Adipose tissue (tissue), 3 donors: Measurements from ENCODE around the gene MAP1LC3B2. TPM values are rescaled to one million over a fixed set of nuclear protein-coding genes. Genes with fewer than 3 reads are reported as not detected.

ENCODE experiments used
- H3K27ac ChIP-seq: one replicate; pipeline ENCODE4 v1.5.1; 2013; ENCODE audit warnings: low read depth, low read length
- WGBS, 3 donors: extraction: QIAGEN DNeasy Blood & Tissue Kit; methylation state at CpG; one replicate each; pipeline ENCODE4 v1.1.7; 2013; 5-methylcytosine and 5-hydroxymethylcytosine counted together
- polyA plus RNA-seq, 3 donors: library from polyadenylated mRNA; stranded (reverse); fragments of 200-250 nt; gene quantifications; one replicate each; pipeline ENCODE4 v1.2.3, GENCODE V29; 2013
- donor health status: healthy with polysubstance abuse.
- donor health status: Bipolar disorder and iron deficiency.
- donor health status: healthy.

The MAP1LC3B2 gene
- polyA plus RNA-seq = 1 to 10 TPM in 2 of 3 donors, under 1 TPM in 1; 0.44 to 1.5 (median 1.1) TPM

GRCh38 chr12:116559162-116559935 is at the start of gene MAP1LC3B2:
MAP1LC3B2 (plus strand) TSS chr12:116559381; CDS start chr12:116575943, 16,562 bp downstream.
- H3K27ac ChIP-seq = no peak within 1 kb of the TSS
- 45 to 48% (median 45%) methylated on average over 19 of the region's 19 CpGs for WGBS, 3 donors

DNA sequence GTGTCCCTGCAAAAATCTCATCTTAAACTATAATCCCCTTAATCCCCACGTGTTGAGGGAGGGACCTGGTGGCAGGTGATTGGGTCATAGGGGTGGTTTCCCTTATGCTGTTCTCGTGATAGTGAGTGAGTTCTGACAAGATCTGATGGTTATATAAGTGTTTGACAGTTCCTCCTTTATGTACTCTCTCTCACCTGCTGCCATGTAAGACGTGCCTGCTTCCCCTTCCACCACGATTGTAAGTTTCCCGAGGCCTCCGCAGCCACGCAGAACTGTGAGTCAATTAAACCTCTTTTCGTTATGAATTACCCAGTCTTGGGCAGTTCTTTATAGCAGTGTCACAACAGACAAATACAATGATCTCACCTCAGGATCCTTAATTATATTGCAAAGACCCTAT is 45.2 kb upstream of the MAP1LC3B2 start:
- WGBS, 3 donors = 82 to 86% (median 82%) methylated on average over 8 of the region's 8 CpGs
- no peak overlapping the region for H3K27ac ChIP-seq

DNA sequence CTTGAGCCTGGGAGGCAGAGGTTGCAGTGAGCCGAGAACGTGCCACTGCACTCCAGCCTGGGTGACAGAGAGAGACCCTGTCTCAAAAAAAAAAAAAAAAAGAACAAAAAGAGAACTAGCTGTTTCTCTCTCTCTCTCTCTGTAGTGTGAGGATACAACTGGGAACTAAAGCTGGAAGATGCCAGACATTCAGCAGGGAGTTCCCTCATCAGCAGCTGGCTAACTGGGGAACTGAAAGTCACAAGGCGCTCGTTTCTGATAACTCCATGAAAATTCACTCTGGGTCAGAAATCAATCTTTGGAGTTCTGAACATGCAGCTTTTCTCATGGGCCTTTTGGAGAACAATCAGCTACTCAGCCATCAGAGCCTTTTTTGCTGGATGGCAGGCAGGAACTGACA is 43.5 kb upstream of the MAP1LC3B2 start:
- H3K27ac ChIP-seq = no peak overlapping the region
- WGBS, 3 donors = 66 to 75% (median 72%) methylated on average over 4 of the region's 4 CpGs

DNA sequence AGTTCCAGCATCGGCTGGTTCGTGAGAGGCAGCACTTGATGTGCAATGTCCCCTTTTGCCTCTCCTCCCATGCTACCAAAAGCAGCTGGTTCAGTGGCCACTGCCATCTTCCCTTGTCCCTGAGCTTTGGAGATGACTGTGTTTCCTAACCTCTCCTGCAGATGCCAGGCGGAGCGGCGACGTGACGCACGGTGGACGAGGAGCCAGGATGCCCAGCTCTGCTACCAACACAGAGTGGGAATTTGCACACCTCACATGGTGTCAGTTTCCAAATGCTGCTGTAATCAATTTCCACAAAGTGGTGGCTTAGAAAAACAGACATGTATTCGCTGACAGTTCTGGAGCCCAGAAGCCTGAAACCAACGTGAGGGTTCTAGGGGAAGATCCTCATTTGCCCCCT is 42.5 kb upstream of the MAP1LC3B2 start:
- H3K27ac ChIP-seq = no peak overlapping the region
- WGBS, 3 donors = 87 to 93% (median 90%) methylated on average over 11 of the region's 11 CpGs

- H3K27ac ChIP-seq = no peak overlapping the region
- 70 to 80% (median 77%) methylated on average over 4 of the region's 4 CpGs for WGBS, 3 donors
Observed at GRCh38 chr12:116517431-116518045, 41.6 kb upstream of the MAP1LC3B2 start.

GRCh38 chr12:116520225-116520760 is 38.9 kb upstream of the MAP1LC3B2 start:
- WGBS, 3 donors = 95 to 98% (median 97%) methylated on average over 9 of the region's 9 CpGs
- no peak overlapping the region for H3K27ac ChIP-seq

GRCh38 chr12:116520801-116521471 is 38.2 kb upstream of the MAP1LC3B2 start:
- WGBS, 3 donors = 67 to 74% (median 69%) methylated on average over 15 of the region's 15 CpGs

GRCh38 chr12:116524311-116524710 is 34.9 kb upstream of the MAP1LC3B2 start:
- no peak overlapping the region for H3K27ac ChIP-seq
- WGBS, 3 donors = 84 to 93% (median 87%) methylated on average over 10 of the region's 10 CpGs

More at GRCh38 chr12:116520801-116521471, 38.2 kb upstream of the MAP1LC3B2 start:
- H3K27ac ChIP-seq = no peak overlapping the region

GRCh38 chr12:116524964-116525379 is 34.2 kb upstream of the MAP1LC3B2 start:
- WGBS, 3 donors = 56 to 75% (median 65%) methylated on average over 4 of the region's 4 CpGs
- no peak overlapping the region for H3K27ac ChIP-seq

GRCh38 chr12:116525418-116526001 is 33.7 kb upstream of the MAP1LC3B2 start:
- WGBS, 3 donors = 27 to 45% (median 38%) methylated on average over 15 of the region's 15 CpGs
- no peak overlapping the region for H3K27ac ChIP-seq

GRCh38 chr12:116528065-116528464 is 31.1 kb upstream of the MAP1LC3B2 start:
- WGBS, 3 donors = 78 to 87% (median 81%) methylated on average over 4 of the region's 4 CpGs
- H3K27ac ChIP-seq = no peak overlapping the region

- WGBS, 3 donors = 60 to 65% (median 64%) methylated on average over 1 of the region's 1 CpG
- no peak overlapping the region for H3K27ac ChIP-seq
Observed at GRCh38 chr12:116528498-116528897, 30.7 kb upstream of the MAP1LC3B2 start.

- no peak overlapping the region for H3K27ac ChIP-seq
- 16 to 64% (median 49%) methylated on average over 8 of the region's 8 CpGs for WGBS, 3 donors
Observed at GRCh38 chr12:116529048-116529447, 30.1 kb upstream of the MAP1LC3B2 start.

DNA sequence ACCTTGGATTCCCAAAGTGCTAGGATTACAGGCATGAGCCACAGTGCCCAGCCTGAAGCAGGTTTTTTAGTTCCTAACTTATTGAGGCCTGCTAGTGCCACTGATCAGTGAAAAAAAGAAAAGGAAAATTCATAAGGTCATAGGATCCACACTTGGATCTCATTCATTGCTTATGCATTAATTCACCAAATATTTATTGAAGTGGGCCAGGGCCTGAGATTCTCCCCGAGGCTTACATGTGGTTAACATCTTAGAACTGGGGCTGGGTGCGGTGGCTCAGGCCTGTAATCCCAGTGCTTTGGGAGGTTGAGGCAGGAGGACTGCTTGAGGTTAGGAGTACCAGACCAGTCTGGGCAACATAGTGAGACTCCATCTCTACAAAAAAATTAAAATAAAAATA is 29.5 kb upstream of the MAP1LC3B2 start:
- WGBS, 3 donors = 69 to 82% (median 76%) methylated on average over 2 of the region's 2 CpGs
- no peak overlapping the region for H3K27ac ChIP-seq

DNA sequence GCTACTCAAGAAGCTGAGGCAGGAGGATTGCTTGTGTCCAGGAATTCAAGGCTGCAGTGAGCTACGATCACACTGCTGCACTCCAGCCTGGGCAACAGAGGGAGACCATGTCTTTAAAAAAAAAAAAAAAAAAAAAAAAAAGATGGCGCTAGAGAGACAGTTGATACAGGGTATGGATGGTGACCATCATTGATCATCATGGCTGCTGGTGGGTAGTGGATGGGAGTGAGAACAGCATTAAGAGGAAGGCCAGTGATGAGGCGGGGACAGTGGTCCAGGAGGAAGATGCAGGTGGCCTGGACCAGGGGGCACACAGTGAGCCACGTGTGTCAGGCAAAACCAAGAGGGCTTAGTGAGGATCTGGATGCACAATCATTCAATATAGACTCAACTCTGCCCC is 26.8 kb upstream of the MAP1LC3B2 start:
- 74 to 80% (median 78%) methylated on average over 4 of the region's 4 CpGs for WGBS, 3 donors
- no peak overlapping the region for H3K27ac ChIP-seq

GRCh38 chr12:116532986-116533342 is 26.2 kb upstream of the MAP1LC3B2 start:
- no peak overlapping the region for H3K27ac ChIP-seq
- 3 to 7% (median 3%) methylated on average over 11 of the region's 11 CpGs for WGBS, 3 donors

DNA sequence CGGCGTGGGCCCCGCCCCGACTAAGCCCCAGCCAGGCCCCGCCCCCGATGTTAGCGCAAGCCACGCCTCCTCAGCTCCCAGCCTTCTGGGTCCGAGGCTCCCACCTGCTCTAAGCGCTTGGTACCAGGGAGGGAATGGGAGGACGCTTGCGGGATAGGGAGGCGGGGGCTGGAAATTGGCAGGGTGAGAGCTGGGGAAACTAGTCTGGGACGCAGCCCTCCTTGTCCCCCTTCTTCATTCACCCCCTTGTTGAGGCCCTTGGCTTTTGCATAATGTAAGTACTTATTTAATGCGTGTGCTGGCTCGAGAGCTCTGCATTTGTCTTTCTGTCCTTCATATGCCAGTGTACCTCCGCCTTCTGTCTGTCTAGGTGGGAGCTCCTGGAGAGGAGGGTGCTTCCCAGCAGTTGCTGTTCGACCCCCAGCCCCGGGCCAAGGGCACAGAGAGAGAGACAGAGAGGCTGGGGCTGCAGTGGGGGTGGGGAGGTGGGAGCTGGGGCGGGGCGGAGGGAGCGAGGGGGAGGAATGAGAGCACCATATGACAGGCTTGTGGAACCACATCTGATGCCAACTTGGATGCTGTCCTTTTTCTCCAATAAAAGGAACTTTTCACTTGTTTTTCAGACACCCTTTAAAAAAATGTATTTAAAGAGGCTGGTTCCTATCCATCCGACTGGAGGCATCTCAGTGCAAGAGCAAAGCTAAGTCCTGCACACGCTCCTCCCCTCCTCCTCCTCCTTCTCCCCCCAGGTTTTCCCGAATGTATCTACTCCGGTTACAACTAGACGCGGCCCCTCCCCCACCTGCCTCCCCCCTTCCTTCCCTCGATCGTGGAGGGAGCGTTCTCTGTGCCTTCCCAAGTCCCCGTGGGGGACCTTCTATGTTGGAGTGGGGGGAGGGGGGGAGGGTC is 25.6 kb upstream of the MAP1LC3B2 start:
- H3K27ac ChIP-seq = no peak overlapping the region
- WGBS, 3 donors = 1% methylated on average over 28 to 32 of the region's 32 CpGs
